HG02885 (cell line): ENCODE measurements around the gene ATXN1.

ENCODE experiments used
- ATAC-seq: cut with Tn5 transposase; IDR thresholded peaks from one replicate; pipeline ENCODE4 v1.9.1; 2021; ENCODE audit warnings: mild to moderate bottlenecking; ENCODE audit not compliant: unreplicated experiment, poor library complexity

The ATXN1 gene

DNA sequence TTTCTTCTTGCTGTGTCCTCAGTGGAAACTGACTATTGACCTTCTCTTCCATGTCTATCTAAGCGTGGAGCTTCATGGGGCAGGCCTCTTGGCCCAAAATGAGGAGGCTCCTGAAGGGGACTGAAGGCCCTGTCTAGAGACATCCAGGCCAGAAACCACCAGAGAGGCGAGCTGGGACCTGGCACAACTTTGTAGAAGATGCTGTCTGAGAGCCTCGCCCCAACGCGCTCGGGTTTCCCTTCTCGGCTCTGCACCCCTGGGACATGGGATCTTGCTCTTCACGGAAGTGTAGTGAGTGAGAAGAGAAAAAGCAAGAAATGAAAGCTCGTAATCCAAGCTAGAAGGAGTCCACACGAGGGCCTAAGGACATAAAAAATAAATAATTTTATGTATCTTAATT is 426.1 kb downstream of the ATXN1 start:
- no peak for ATAC-seq

DNA sequence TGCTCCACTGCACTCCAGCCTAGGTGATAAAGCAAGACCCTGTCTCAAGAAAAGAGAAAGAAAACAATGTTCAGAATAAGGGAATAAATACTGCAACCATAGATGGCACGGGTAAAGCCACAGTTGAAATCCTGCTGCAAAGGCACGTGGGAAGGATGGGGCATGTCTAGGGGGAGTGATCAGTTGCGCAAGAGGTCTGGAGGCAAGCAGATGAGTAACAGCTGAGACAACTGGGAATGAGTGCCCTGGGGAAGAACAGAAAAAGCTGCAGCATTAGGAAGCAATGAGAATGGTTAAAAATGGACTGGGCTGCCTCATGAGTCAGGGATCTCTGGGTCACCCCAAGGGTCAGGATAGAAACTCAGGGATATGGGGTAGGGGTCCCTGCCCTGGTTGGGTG is 426.6 kb downstream of the ATXN1 start:
- ATAC-seq = no peak

DNA sequence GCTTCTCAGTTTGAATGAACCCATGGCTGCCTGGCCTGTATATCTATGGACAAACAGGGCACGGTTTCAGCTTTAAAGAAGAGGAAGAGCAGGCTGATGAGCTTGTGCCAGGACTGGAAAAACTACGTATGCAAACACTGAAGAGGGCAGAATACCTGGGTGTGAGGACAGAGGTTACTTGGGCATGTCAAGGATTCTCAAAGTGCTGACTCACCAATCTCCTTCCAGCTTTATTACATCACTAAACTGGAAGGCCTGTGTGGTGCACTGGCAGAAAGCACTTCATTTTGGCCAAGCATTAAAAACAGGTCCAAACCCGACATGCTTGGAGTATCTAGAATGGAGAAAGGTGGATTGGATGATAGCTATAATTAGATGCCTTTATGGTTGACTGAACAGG is 427.7 kb downstream of the ATXN1 start:
- ATAC-seq = no peak

DNA sequence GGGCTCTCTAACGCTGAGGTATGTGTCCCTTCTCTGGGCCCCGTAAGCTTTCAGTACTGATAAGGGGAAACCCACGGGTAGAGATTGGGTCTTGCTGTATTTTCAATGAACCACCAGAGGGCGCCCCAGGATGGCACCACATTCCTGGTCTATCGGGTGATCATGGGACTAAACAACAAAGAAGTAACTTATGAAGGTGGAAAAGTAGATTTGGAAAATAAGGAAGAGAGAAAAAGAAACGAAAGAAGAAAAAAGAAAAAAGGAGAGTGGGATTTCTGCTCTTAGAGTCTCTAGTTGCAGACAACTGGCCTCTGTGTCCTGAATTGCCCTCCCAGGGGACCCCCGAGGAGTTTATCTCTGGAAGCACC is 429.1 kb downstream of the ATXN1 start:
- ATAC-seq = peak; percentile 91

DNA sequence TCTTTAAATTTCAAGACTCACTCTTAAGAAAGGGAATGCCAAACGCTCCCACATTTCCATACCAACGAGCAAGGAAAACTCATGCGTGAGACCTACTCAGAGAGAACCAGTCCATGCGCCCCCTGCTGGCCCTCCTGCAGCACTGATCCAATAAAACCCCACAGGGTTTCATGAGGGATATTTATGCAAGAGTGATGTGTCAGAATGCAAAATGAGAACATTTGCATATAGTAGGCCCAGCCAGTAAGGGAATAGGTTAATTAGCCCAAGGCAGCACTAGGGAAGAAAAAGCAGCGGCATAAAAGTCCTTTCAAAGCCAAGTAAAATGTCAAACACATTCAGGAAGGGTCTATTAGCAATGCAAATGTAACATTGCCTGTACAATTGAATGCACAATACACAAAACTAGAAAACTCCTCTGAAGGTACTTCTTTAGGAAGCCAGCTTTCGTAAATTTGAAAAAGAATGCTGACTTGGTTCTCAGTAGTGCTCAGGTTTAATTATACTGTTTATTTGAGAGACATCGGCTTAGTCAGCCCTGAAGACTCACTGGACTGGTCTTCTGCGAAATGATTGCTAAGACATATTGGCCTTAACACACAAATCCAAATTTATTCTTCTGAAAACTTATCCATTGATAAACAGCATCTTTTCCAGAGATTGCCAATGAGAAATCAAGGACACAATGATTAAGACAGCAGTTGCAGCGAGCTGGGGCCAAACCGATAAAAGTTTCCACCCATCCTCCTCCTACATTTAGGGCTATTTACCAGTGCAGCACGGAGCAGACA is 429.7 kb downstream of the ATXN1 start:
- peak; percentile 44 for ATAC-seq

DNA sequence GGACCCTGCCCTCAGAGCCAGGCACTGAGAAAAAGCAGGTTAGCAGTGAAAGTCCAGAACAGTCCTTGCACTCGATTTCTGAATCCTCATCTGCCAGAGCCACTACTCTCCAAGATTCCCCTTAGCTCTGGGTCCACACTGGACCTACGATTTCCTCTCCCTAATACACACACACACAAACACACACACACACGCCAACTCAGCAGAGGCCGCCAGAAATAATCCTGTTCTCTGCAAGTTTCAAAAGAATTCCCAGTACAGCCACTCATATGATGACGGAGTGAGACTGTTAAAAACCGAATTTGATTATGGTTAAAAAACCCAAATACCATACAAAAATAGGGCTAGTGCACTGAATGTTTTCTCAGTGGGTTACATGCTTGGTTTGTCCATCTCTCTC is 432.0 kb downstream of the ATXN1 start:
- ATAC-seq = no peak

DNA sequence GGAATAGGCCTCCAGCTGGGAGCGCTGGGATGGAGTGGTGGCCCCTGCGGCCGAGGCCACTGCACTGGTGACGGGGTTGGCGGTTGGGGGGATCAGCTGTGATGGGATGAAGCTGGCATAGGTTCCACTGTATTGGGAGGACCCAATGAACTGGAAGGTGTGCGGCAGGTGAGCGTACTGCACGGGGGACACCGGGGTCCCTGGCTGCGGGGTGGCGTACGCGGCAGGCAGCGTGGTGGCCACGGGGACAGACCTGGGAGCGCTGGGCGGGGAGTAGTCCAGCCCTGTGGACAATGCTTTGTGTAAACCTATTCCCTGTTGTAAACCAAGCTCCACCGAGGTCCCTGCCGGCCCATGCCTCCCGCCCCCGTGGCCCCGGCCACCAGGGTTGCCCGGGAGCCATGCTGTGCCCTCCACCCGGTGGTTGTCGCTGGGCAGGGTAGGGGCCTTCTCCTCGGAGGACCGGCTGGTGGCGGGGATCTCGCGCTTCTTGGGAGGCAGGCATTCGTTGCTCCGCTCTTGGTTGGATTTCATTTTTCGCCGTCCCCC is 433.4 kb downstream of the ATXN1 start:
- ATAC-seq = no peak

DNA sequence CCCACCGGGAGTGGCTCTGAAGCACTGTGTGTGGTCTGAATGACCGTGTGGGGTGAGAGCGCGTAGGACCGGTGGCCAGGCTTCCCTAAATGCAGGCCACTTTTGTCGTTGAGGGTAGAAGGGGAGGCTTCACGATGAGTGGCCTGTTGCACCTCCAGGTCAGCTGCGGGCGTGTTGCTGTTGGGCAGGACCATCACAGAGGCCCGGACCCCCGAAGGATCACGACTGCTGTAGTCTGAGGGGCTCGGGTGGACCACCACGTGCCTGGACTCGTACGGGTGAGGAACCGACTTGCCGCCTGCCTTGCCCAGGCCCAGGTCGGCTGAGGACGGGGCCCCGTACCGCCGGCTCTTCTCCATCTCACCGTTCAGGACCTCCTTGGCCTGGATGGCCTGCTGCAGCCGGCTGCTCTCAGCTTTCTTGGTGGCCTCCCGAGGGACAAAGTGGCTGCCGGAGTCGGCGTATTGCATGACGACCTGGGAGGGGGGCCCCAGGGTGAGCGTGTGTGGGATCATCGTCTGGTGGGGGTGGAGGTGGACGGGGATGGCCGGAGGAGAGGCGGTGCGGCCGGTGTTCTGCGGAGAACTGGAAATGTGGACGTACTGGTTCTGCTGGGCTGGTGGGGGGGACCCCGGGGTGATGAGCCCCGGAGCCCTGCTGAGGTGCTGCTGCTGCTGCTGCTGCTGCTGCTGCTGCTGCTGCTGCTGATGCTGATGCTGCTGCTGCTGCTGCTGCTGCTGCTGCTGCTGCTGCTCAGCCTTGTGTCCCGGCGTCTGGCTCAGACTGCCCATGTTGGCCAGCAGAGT is 434.1 kb downstream of the ATXN1 start:
- no peak for ATAC-seq

DNA sequence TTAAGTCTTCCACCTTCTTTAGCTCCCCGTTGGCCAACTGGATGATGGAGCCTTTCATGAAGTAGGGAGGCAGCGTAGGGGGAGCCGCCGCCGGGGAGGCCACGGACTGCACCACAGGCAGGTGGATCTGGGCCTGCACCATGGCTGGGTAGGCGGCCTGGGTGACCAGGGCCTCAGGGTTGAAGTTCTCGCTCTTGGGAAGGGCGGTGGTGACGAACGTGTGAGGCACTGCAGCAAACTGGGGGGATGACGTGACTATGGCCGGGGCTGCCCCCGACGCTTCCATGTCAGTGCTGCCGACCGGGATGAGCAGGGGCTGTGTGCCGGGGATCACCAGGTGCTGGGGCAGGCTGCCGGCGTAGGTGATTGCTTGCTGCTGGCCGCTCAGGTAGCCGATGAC is 434.7 kb downstream of the ATXN1 start:
- no peak for ATAC-seq

DNA sequence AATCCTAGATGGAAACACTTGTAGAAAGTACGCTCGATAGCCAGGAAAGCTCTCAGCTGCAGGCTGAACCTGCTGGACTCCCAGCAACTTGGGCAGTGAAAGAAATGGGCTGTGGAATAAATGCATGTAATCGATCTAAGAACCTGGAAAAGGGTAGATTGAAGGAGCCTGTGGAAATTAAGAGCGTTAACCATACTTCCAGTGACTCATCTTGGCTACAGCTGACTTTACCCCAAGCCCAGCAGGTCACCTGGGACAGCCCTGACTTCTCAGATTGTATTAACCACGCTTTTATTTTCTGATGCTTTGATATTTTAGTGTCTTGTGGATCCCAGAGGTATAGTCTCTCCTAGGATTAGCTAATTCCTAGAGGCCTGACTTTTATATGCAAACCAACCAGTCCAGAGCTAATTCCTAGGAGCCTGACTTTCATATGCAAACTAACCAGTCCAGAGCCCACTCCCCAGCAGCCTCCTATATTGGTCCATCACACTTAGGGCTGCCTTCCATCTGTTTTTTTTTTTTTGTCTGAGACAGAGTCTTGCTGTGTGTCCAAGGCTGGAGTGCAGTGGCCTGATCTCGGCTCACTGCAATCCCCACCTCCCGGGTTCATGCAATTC is 436.5 kb downstream of the ATXN1 start:
- no peak for ATAC-seq

DNA sequence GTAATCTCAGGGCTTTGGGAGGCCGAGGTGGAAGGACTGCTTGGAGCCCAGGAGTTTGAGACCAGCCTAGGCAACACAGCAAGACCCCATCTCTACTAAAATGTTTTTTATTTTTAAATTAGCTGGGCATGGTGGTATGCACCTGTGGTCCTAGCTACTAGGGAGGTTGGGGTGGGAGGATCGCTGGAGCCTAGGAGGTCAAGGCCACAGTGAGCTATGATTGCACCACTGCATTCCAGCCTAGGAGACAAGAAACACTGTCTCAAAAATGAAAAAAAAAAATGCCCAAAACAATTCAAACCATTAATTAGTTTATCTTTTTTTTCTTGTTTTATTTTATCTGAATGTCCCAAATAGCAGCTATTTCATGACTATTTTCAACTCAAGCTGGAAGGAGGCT is 437.1 kb downstream of the ATXN1 start:
- ATAC-seq = no peak

DNA sequence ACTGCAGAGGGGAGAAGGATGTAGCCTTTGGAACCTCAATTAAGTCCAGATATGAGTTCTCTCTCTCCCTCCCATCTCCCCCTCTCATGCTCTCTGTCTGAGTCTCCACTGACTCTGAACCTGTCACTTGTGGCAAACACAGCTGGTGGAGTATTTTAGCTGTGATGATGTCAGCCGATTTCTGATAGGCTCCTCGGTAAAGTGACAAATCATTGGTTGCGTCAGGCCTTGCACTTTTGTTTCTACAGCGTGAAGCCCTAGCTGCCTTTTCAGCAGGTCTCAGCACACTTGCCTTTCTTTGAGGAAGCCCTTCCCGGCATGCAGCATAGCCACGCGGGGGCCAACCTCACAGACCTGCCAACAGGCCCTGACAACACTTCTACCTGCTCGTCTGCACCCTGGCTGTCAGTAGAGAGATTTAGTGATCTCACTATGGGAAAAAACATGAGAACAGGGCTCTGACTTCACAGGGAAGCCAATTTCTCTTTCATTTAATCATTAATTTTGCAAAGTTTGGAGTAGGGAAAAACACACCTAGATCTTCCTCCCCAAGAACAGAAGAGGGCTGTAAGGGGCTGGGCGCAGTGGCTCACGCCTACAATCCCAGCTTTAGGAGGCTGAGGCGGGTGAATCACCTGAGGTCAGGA is 438.5 kb downstream of the ATXN1 start:
- ATAC-seq = peak; percentile 84

DNA sequence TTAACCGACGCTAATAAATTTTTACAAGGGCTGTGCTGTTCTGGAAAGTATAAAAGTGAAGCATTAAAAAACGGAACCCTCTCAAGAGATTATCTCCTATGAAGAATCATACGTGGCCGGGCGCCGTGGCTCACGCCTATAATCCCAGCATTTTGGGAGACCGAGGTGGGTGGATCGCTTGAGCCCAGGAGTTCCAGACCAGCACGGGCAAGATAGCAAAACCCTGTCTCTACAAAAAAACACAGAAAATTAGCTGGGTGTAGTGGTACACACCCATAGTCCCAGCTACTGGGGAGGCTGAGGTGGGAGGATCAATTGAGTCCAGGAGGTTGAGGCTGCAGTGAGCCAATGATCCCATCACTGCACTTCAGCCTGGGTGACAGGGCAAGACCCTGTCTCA is 439.4 kb downstream of the ATXN1 start:
- no peak for ATAC-seq

DNA sequence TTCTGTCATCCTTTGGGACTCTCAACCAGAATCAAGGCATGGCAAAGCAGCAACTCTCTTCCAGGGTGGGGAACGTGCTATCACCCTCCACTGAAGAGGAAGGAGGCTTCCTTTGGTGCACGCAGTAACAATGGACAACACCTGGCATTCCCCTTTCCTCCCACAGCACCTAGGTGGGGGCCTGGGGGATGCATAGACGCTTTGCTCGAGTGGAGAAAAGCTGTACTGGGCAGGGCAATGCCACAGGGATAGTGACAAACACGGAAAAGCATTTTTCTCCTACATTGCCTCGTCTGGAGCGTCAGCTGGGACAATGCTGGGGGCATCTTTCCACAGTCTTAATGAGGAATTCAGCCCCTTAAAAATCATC is 439.9 kb downstream of the ATXN1 start:
- ATAC-seq = no peak

DNA sequence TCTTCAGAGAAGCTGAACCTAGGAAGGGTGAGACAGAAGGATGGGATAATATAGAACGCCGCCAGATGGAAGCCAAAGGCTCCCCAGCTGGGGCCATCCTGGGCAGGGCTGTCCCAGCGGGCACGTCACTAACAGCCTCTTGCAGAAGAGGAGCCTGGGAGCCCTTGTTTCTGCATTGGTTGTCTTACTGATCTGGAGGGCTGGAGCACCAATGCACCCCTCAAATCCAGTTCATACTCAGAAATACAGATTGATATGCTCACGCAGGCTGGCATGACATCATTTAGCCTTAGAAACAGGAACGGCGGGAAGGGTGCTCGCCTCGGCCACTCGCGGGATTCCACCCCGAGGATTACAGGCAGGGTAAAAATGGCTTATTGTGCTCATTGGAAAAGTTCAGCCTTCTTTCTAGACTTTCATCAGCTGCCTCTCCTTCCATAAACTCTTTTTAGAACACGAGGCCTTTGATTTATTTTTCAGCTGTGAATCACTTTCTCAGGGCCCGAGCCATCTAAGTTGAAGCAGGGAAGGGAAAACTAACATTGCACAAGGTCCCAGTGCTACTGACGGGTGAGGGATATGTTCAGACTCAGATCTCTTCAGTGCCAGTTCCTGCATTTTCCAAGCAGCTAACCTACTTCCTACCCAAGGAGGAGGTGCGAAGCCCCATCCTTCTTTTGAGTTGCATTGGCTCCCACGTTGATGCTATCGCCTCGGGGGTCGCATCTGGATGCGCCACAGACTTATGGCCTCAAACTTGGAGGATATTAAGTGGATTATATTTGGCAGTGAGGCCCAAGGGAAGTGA is 440.5 kb downstream of the ATXN1 start:
- no peak for ATAC-seq

DNA sequence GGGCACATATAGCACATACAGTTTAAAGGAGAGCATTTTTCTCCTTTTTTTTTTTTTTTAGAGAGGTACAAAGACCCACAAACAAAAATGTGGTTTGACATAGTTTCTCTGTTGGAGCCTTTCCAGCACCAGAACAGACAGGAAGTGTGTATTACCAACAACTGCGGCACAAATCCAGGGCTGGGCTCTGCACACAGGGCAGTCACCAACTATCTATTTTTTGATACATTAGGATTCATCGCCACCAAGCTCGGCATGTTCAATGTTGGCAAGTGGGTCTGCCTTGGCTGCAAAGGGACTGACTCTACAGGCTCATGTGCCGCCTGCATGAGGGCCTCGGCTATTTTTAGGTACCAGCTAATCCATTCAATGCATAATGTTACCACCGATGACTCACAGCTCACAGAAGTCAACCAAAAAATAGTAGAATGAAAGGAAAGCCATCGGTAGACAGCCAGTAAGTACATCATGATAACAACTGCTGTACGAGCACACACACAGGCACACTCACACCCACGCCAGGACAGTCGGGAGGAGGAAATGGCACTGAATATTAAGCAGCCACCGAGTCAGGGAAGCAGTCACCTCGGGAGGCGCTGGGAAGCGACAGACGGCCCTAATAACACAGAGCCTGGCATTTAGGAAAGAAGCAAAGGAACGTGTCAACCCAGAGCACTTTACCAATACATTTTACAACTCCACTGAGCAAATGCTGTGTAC is 441.3 kb downstream of the ATXN1 start:
- ATAC-seq = peak; percentile 65

DNA sequence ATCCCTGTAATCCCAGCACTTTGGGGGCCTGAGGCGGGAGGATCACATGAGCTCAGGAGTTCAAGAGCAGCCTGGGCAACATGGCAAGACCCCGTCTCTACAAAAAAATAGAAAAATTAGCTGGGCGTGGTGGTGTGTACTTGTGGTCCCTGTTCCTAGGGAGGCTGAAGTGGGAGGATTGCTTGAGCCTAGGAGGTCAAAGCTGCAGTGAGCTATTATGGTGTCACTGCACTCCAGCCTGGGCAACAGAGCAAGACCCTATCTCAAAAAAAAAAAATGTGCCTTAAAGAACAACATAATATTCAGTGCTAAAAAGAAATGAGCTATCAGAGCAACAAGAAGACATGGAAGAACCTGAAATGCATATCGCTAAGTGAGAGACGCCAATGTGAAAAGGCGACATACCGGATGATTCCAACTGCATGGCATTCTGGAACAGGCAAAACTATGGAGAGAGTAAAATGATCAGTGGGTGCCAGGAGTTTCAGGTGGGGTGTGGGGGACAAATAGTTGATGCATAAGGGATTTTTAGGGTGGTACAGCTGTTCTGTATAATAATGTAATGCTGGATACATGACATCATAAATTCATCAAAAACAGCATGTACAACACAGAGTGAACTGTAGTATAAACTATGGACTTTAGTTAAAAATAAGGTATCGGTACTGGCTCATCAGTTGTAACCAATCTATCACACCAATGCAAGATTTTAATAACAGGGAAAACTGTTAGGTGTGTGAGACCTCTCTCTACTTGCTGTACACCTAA is 442.1 kb downstream of the ATXN1 start:
- no peak for ATAC-seq

DNA sequence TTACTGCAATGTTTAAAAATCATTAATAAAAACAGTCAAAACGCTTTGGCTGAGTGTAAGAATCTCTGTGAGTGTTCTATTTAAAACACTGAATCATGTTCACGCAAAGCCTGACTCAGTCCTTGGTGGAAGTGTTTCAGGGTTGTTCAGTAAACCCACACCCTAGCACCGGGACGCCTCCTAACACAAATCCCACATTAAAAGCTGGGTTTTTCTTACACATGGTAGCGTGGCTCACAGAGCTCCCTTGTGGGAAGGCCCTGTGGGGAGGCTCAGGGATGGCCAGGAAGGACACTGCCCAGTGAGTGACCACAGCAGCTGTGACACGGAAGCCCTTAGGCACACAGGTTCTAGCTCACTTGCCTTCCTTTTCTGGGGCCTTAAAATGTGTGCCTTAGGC is 442.7 kb downstream of the ATXN1 start:
- no peak for ATAC-seq
